Adrenal gland (tissue), 5 donors: ENCODE results near the gene CALN1.

Experiments used
- CTCF ChIP-seq, 6 experiments: fragments of 450-650 bp in 4 of 6; fragments of 200-600 bp in 2 of 6; sonication (generic) in 1 of 6; IDR thresholded peaks; 1 replicate in 5 of 6; 2 replicates in 1 of 6; pipeline versions ENCODE4 v1.5.1 to v1.8.0; 2016 to 2021; ENCODE audit warnings: antibody characterized with exemption in 6 of 6, mild to moderate bottlenecking in 2 of 6, moderate library complexity in 1 of 6
- POLR2A ChIP-seq, 2 donors: fragments of 450-650 bp; IDR thresholded peaks; one replicate each; pipeline ENCODE4 v1.6.1; 2017; ENCODE audit warnings: antibody characterized with exemption in 2 of 2, mild to moderate bottlenecking in 2 of 2, moderate library complexity in 1 of 2
- donor health status: DM: no; HTN: no; CAD: no.

GRCh38 chr7:72183835-72184234, 228.3 kb downstream of the CALN1 start:
- TF ChIP-seq CTCF (IDR thresholded peaks at IDR 0.05): peak; percentile 14 to 44 (median 33)
- no peak for TF ChIP-seq POLR2A (IDR thresholded peaks at IDR 0.05)
